B cell (primary cell): ENCODE results near the gene SELENON.

ENCODE experiments used
- CTCF ChIP-seq: fragments of 200-600 bp; IDR thresholded peaks from one replicate; pipeline ENCODE4 v1.8.0; 2022; ENCODE audit warnings: antibody characterized with exemption, mild to moderate bottlenecking
- EZH2 ChIP-seq: IDR thresholded peaks from 2 replicates; pipeline ENCODE4 v1.6.1; 2012; ENCODE audit warnings: borderline replicate concordance, low read depth, mild to moderate bottlenecking, moderate library complexity, low read length; ENCODE audit not compliant: insufficient read depth, poor library complexity, severe bottlenecking

GRCh38 chr1:25772692-25773245 is 27.2 kb upstream of the SELENON start:
- TF ChIP-seq CTCF (no peak), EZH2 (no peak)
